OCI-LY7 (cell line): ENCODE data around the gene KCNQ2. TPM values are rescaled to one million over a fixed set of nuclear protein-coding genes. Genes with fewer than 3 reads are reported as not detected.

Experiments used
- BruUV-seq: library from RNA; stranded (reverse); fragments of 400-500 nt; replicated peaks from 2 replicates; lab custom pipeline; 2021; lab: Mats Ljungman, UMichigan
- CTCF ChIA-PET: fragments of 300-600 bp; sonication (Branson Sonifier 250); formaldehyde crosslinking; loops from one replicate; lab custom pipeline; 2022; ENCODE audit warnings: antibody characterized with exemption; ENCODE audit not compliant: unreplicated experiment; lab: Charles Lee
- POLR2A ChIA-PET: fragments of 300-600 bp; sonication (Branson Sonifier 250); formaldehyde crosslinking; loops from one replicate; lab custom pipeline; 2022; ENCODE audit warnings: antibody characterized with exemption; lab: Charles Lee
- DNase-seq: peaks from one replicate; pipeline ENCODE4 v3.0.0-alpha.2; 2015; ENCODE audit warnings: low spot score
- H2AFZ ChIP-seq: fragments of 200-600 bp; sonication (generic), shearing (Covaris generic); 2 replicates; pipeline ENCODE4 v1.6.1; 2014; ENCODE audit warnings: mild to moderate bottlenecking, antibody characterized with exemption, low read length, moderate library complexity
- H3K27ac ChIP-seq: fragments of 200-600 bp; sonication (generic); 2 replicates; pipeline ENCODE4 v1.5.1; 2014; ENCODE audit warnings: mixed run types, low read depth, mild to moderate bottlenecking, moderate library complexity, low read length, inconsistent platforms; ENCODE audit not compliant: poor library complexity, severe bottlenecking
- H3K36me3 ChIP-seq: fragments of 200-600 bp; sonication (generic); 2 replicates; pipeline ENCODE4 v1.6.1; 2014; ENCODE audit warnings: mild to moderate bottlenecking, antibody characterized with exemption, low read length, moderate library complexity, mixed read lengths; ENCODE audit not compliant: insufficient read depth
- H3K4me1 ChIP-seq: fragments of 200-600 bp; sonication (generic); 2 replicates; pipeline ENCODE4 v1.5.1; 2014; ENCODE audit warnings: mild to moderate bottlenecking, low read length; ENCODE audit not compliant: insufficient read depth, poor library complexity, severe bottlenecking
- H3K4me2 ChIP-seq: fragments of 200-600 bp; sonication (generic); 2 replicates; pipeline ENCODE4 v1.6.1; 2014; ENCODE audit warnings: mild to moderate bottlenecking, low read length
- H3K4me3 ChIP-seq: fragments of 200-600 bp; sonication (generic); 2 replicates; pipeline ENCODE4 v1.5.1; 2014; ENCODE audit warnings: mild to moderate bottlenecking, low read depth, low read length; ENCODE audit not compliant: poor library complexity, severe bottlenecking
- H3K79me2 ChIP-seq: fragments of 200-600 bp; sonication (generic); 2 replicates; pipeline ENCODE4 v1.6.1; 2016; ENCODE audit warnings: low read depth, mild to moderate bottlenecking, low read length, moderate library complexity, mixed read lengths; ENCODE audit not compliant: insufficient read depth
- H3K9me2 ChIP-seq: fragments of 200-600 bp; sonication (generic); 2 replicates; pipeline ENCODE4 v1.6.1; 2016; ENCODE audit warnings: mild to moderate bottlenecking, low read length, mixed read lengths; ENCODE audit not compliant: insufficient read depth
- H3K9me3 ChIP-seq: fragments of 200-600 bp; sonication (generic); 2 replicates; pipeline ENCODE4 v1.6.1; 2014; ENCODE audit warnings: mild to moderate bottlenecking, mixed run types, low read length, mixed read lengths
- H4K20me1 ChIP-seq: fragments of 200-600 bp; sonication (generic); 2 replicates; pipeline ENCODE4 v1.6.1; 2014; ENCODE audit warnings: mild to moderate bottlenecking, antibody characterized with exemption, low read length, moderate library complexity, mixed read lengths; ENCODE audit not compliant: insufficient read depth
- CTCF ChIP-seq: fragments of 200-600 bp; sonication (generic); conservative IDR thresholded peaks from 2 replicates; pipeline ENCODE4 v1.5.1; 2014; ENCODE audit warnings: mild to moderate bottlenecking, antibody characterized with exemption, low read length, moderate library complexity, mixed read lengths
- EZH2phosphoT487 ChIP-seq: fragments of 200-600 bp; sonication (generic); IDR thresholded peaks from 2 replicates; pipeline ENCODE4 v1.6.1; 2018; ENCODE audit warnings: low read depth, borderline replicate concordance, mild to moderate bottlenecking, mixed run types, antibody characterized with exemption, low read length, moderate library complexity, mixed read lengths
- intact Hi-C: fragments of 100-400 bp; cut with micrococcal nuclease; formaldehyde crosslinking; loops from one replicate; pipeline ENCODE4 v1.10.0; 2022; ENCODE audit not compliant: unreplicated experiment
- total RNA-seq, 2 experiments: library from RNA; depleted of rRNA in 1 of 2; stranded (reverse); fragments of >200 nt in 1 of 2; shearing (Covaris generic) in 1 of 2; gene quantifications; 2 replicates each; pipeline ENCODE4 v1.2.3, GENCODE V29; 2014 to 2022

Gene KCNQ2
- total RNA-seq, 2 experiments from 2014 or later = not detected

GRCh38 chr20:63375438-63375837 lies 97.0 kb downstream of the KCNQ2 start:
- Histone ChIP-seq H2AFZ (no peak overlapping the region), H3K4me1 (no peaks in the 10 kb centered on the region), H3K36me3 (no peaks in the 10 kb centered on the region), H3K9me3 (no peaks in the 10 kb centered on the region), H4K20me1 (no peaks in the 10 kb centered on the region), H3K27ac (no peak overlapping the region), H3K9me2 (no peaks in the 10 kb centered on the region), H3K4me3 (no peak overlapping the region), H3K79me2 (no peaks in the 10 kb centered on the region), H3K4me2 (no peak overlapping the region)
- TF ChIP-seq EZH2phosphoT487 (no peak), CTCF (no peak)
- ChIA-PET POLR2A (no interaction called here), CTCF (no interaction called here)
- intact Hi-C loops = no loop called here
- DNase-seq = no peak
- BruUV-seq = no TSS peak

- DNase-seq = no peak
- Histone ChIP-seq H4K20me1 (no peaks in the 10 kb centered on the region), H3K9me3 (no peaks in the 10 kb centered on the region), H2AFZ (no peak overlapping the region), H3K27ac (no peak overlapping the region), H3K36me3 (no peaks in the 10 kb centered on the region), H3K4me3 (no peak overlapping the region), H3K79me2 (no peaks in the 10 kb centered on the region), H3K4me1 (no peaks in the 10 kb centered on the region), H3K4me2 (no peak overlapping the region), H3K9me2 (no peaks in the 10 kb centered on the region)
- no peak for TF ChIP-seq CTCF
- no peak for TF ChIP-seq EZH2phosphoT487
- no TSS peak for BruUV-seq
- ChIA-PET CTCF (no interaction called here), POLR2A (no interaction called here)
- intact Hi-C loops = no loop called here
Observed at GRCh38 chr20:63374504-63374903, 98.0 kb downstream of the KCNQ2 start.

GRCh38 chr20:63373996-63374395 lies 98.5 kb downstream of the KCNQ2 start:
- Histone ChIP-seq H3K27ac (no peak overlapping the region), H3K9me2 (no peaks in the 10 kb centered on the region), H2AFZ (no peak overlapping the region), H3K36me3 (no peaks in the 10 kb centered on the region), H3K4me2 (no peak overlapping the region), H3K4me3 (no peak overlapping the region), H3K79me2 (no peaks in the 10 kb centered on the region), H3K4me1 (no peaks in the 10 kb centered on the region), H3K9me3 (no peaks in the 10 kb centered on the region), H4K20me1 (no peaks in the 10 kb centered on the region)
- TF ChIP-seq EZH2phosphoT487 = no peak
- no peak for TF ChIP-seq CTCF
- no peak for DNase-seq
- no TSS peak for BruUV-seq
- CTCF ChIA-PET = no interaction called here
- POLR2A ChIA-PET = no interaction called here
- intact Hi-C loops = no loop called here
